Ectodermal cell (in vitro differentiated cells): ENCODE results near the gene ZNF30.
A peak's percentile ranks its signal among the peaks of the same experiment; 100 is the strongest.
"Not testable (repeated sequence)": the region's sequence is repeated elsewhere in the genome, so short reads cannot be mapped to it uniquely, and the experiment has no call there.

Experiments
- H3K27ac ChIP-seq: 2 replicates; pipeline ENCODE4 v1.7.0; 2013; ENCODE audit warnings: mild to moderate bottlenecking, low read depth, low read length; ENCODE audit not compliant: insufficient read depth, poor library complexity, severe bottlenecking
- H3K27me3 ChIP-seq: 2 replicates; pipeline ENCODE4 v1.7.0; 2013; ENCODE audit warnings: mild to moderate bottlenecking, low read length; ENCODE audit not compliant: insufficient read depth, control insufficient read depth, poor library complexity, severe bottlenecking
- H3K36me3 ChIP-seq: one replicate; pipeline ENCODE4 v1.7.0; 2013; ENCODE audit warnings: low read length; ENCODE audit not compliant: control insufficient read depth, insufficient read depth
- H3K4me1 ChIP-seq: one replicate; pipeline ENCODE4 v1.7.0; 2013; ENCODE audit warnings: low read length; ENCODE audit not compliant: control insufficient read depth, insufficient read depth
- H3K4me3 ChIP-seq: 2 replicates; pipeline ENCODE4 v1.7.0; 2013; ENCODE audit warnings: low read depth, low read length, control low read depth; ENCODE audit not compliant: insufficient read depth
- H3K9me3 ChIP-seq: 2 replicates; pipeline ENCODE4 v1.7.0; 2013; ENCODE audit warnings: mild to moderate bottlenecking, low read length, moderate library complexity; ENCODE audit not compliant: control insufficient read depth
- WGBS, 2 experiments: methylation state at CpG; one replicate each; pipeline ENCODE4 v1.1.7; 2013; ENCODE audit warnings: missing lambda C conversion rate in 2 of 2; 5-methylcytosine and 5-hydroxymethylcytosine counted together

ZNF30 gene

GRCh38 chr19:34960103-34960805 lies 33.6 kb downstream of the ZNF30 start:
- peaks cover 22% of the 10 kb centered on the region for H3K36me3 ChIP-seq
- peaks cover 7% of the 10 kb centered on the region for H3K9me3 ChIP-seq
- 95 to 96% methylated on average over 8 of the region's 8 CpGs for WGBS, 2 experiments
- no peak overlapping the region for H3K27ac ChIP-seq
- peaks cover 17% of the 10 kb centered on the region for H3K27me3 ChIP-seq
- no peak overlapping the region for H3K4me3 ChIP-seq
- peaks cover 7% of the 10 kb centered on the region for H3K4me1 ChIP-seq

GRCh38 chr19:34960940-34961679 lies 34.4 kb downstream of the ZNF30 start:
- peaks cover 7% of the 10 kb centered on the region for H3K9me3 ChIP-seq
- peaks cover 17% of the 10 kb centered on the region for H3K27me3 ChIP-seq
- WGBS, 2 experiments: 92% methylated on average over 12 of the region's 12 CpGs
- H3K36me3 ChIP-seq: peaks cover 22% of the 10 kb centered on the region
- H3K4me1 ChIP-seq: peaks cover 7% of the 10 kb centered on the region
- H3K4me3 ChIP-seq: no peak overlapping the region
- H3K27ac ChIP-seq: no peak overlapping the region

GRCh38 chr19:34961775-34962686 lies 35.3 kb downstream of the ZNF30 start:
- peaks cover 17% of the 10 kb centered on the region for H3K27me3 ChIP-seq
- H3K27ac ChIP-seq: no peak overlapping the region
- no peak overlapping the region for H3K4me3 ChIP-seq
- 93 to 94% methylated on average over 5 of the region's 5 CpGs for WGBS, 2 experiments
- peaks cover 19% of the 10 kb centered on the region for H3K36me3 ChIP-seq
- peaks cover 7% of the 10 kb centered on the region for H3K9me3 ChIP-seq
- peaks cover 7% of the 10 kb centered on the region for H3K4me1 ChIP-seq

GRCh38 chr19:34962687-34963572 lies 36.2 kb downstream of the ZNF30 start:
- H3K4me3 ChIP-seq: peak overlapping the region; percentile 86
- peaks cover 7% of the 10 kb centered on the region for H3K4me1 ChIP-seq
- H3K27me3 ChIP-seq: peaks cover 17% of the 10 kb centered on the region
- WGBS, 2 experiments: 51 to 52% methylated on average over 14 of the region's 14 CpGs
- H3K9me3 ChIP-seq: peaks cover 7% of the 10 kb centered on the region
- no peak overlapping the region for H3K27ac ChIP-seq
- peaks cover 13% of the 10 kb centered on the region for H3K36me3 ChIP-seq

GRCh38 chr19:34963573-34964406 lies 37.1 kb downstream of the ZNF30 start, which contains the start of gene ZNF792:
ZNF792 (minus strand) TSS chr19:34964229; CDS start chr19:34963662, 567 bp downstream.
- Histone ChIP-seq H3K27ac (no peak within 1 kb of the TSS), H3K36me3 (peaks cover 4% of the 10 kb centered on the region), H3K4me3 (peak within 1 kb of the TSS; percentile 86), H3K4me1 (peaks cover 7% of the 10 kb centered on the region), H3K9me3 (peaks cover under 1% of the 10 kb centered on the region), H3K27me3 (peaks cover 17% of the 10 kb centered on the region)
- 0 to 1% methylated on average over 78 of the region's 78 CpGs for WGBS, 2 experiments

- H3K36me3 ChIP-seq: no peaks in the 10 kb centered on the region
- H3K27ac ChIP-seq: no peak overlapping the region
- H3K4me1 ChIP-seq: peaks cover 7% of the 10 kb centered on the region
- H3K9me3 ChIP-seq: no peaks in the 10 kb centered on the region
- no peak overlapping the region for H3K4me3 ChIP-seq
- 49 to 63% methylated on average over 6 of the region's 6 CpGs for WGBS, 2 experiments
- H3K27me3 ChIP-seq: peaks cover 17% of the 10 kb centered on the region
Observed at GRCh38 chr19:34964598-34964997, 37.9 kb downstream of the ZNF30 start.

- not testable (repeated sequence) for H3K9me3 ChIP-seq, H3K4me1 ChIP-seq, H3K27ac ChIP-seq, H3K36me3 ChIP-seq, H3K4me3 ChIP-seq
- WGBS, 2 experiments: 72 to 82% methylated on average over 5 of the region's 5 CpGs
- H3K27me3 ChIP-seq: peaks cover 17% of the 10 kb centered on the region
Observed at GRCh38 chr19:34965505-34965904, 38.8 kb downstream of the ZNF30 start.

GRCh38 chr19:34967551-34967950 lies 40.8 kb downstream of the ZNF30 start:
- Histone ChIP-seq H3K9me3 (no peaks in the 10 kb centered on the region), H3K27ac (no peak overlapping the region), H3K36me3 (no peaks in the 10 kb centered on the region), H3K4me1 (peaks cover 7% of the 10 kb centered on the region), H3K4me3 (no peak overlapping the region), H3K27me3 (peaks cover 15% of the 10 kb centered on the region)
- WGBS, 2 experiments: 69 to 73% methylated on average over 6 of the region's 6 CpGs

GRCh38 chr19:34969721-34970120 lies 43.0 kb downstream of the ZNF30 start:
- Histone ChIP-seq H3K27ac (no peak overlapping the region), H3K27me3 (no peaks in the 10 kb centered on the region), H3K9me3 (no peaks in the 10 kb centered on the region), H3K4me3 (no peak overlapping the region), H3K4me1 (no peaks in the 10 kb centered on the region), H3K36me3 (no peaks in the 10 kb centered on the region)
- 89 to 97% methylated on average over 6 of the region's 6 CpGs for WGBS, 2 experiments
